Stimulated activated CD4-positive, alpha-beta T cell treated with anti-CD3 and anti-CD28 coated beads, Interleukin-1b, Interleukin-23, amount 100 ng/mL, for 1 hour (primary cell): ENCODE results near the gene UBASH3B.
"Not testable (repeated sequence)": the region's sequence is repeated elsewhere in the genome, so short reads cannot be mapped to it uniquely, and the experiment has no call there.

Experiments
- DNase-seq, 2 donors: peaks; one replicate each; pipeline ENCODE4 v3.0.0-alpha.2; 2020; ENCODE audit warnings: low read depth in 2 of 2

UBASH3B gene, protein sequence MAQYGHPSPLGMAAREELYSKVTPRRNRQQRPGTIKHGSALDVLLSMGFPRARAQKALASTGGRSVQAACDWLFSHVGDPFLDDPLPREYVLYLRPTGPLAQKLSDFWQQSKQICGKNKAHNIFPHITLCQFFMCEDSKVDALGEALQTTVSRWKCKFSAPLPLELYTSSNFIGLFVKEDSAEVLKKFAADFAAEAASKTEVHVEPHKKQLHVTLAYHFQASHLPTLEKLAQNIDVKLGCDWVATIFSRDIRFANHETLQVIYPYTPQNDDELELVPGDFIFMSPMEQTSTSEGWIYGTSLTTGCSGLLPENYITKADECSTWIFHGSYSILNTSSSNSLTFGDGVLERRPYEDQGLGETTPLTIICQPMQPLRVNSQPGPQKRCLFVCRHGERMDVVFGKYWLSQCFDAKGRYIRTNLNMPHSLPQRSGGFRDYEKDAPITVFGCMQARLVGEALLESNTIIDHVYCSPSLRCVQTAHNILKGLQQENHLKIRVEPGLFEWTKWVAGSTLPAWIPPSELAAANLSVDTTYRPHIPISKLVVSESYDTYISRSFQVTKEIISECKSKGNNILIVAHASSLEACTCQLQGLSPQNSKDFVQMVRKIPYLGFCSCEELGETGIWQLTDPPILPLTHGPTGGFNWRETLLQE

DNA sequence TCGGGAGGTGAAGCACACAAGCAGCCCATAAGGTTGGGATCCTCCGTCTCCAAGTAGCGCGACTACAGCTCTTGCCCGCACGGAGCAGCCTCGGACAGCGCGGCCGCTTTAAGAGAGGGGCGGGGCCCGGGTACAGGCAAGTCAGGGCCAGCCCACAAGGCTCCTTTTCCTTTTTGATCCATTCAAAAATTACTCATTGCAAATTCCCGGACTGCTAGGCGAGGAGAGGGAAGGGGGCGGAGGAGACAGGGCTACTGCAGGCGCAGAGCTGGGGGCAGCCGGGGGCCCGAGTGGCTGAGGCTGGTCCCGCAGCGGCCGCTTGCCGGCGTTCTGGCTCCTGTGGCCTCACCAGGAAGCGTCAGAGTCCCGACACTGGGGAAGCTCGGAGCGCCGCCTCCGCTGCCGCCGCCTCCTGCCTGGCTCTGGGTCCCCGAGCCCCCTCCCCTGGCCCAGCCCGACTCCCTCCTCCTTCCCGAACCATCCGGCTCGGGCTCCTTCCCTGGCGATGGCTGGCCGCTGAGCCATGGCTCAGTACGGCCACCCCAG, at the start of gene UBASH3B:
Gene UBASH3B, plus strand, starts transcription at position 196 of the 546 bp plus-strand sequence. Its CDS starts 328 bp downstream, at position 524.
- peak in 1 of 2 donors; percentile 37 for DNase-seq

GRCh38 chr11:122607162-122607561, 48.4 kb upstream of the UBASH3B start:
- not testable (repeated sequence) for DNase-seq

DNA sequence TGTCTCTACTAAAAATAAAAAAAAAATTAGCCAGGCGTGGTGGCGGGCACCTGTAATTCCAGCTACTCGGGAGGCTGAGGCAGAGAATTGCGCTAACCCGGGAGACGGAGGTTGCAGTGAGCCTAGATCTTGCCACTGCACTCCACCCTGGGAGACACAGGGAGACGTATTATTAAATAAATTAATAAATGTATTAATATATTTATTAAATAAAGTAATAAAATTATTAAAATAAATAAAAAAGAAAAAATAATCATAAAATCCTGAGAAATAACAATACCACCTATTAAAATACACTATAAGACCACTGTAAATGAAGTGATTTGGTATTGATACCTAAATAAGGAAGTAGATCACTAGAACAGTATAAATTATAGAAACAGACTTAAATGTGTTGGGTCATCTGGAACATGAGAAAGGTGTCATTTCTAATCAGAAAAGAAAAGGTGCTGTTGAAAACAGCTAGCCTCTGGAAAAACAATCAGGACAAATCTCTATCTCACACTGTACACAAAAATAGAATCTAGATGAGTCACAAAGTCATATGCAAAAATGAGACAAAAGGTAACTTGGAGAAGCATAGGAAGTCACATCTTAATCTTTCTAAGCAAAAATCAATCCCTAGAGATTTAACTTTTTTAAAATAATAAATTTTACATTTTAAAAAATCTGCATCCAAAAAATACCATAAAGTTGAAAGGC, 43.2 kb upstream of the UBASH3B start:
- DNase-seq: no peak

GRCh38 chr11:122616718-122617117, 38.8 kb upstream of the UBASH3B start:
- no peak for DNase-seq

- DNase-seq: no peak
Measured at GRCh38 chr11:122617297-122617696, 38.2 kb upstream of the UBASH3B start.

- DNase-seq: no peak
Measured at GRCh38 chr11:122617926-122618325, 37.6 kb upstream of the UBASH3B start.

- no peak for DNase-seq
Measured at GRCh38 chr11:122618927-122619326, 36.6 kb upstream of the UBASH3B start.

DNA sequence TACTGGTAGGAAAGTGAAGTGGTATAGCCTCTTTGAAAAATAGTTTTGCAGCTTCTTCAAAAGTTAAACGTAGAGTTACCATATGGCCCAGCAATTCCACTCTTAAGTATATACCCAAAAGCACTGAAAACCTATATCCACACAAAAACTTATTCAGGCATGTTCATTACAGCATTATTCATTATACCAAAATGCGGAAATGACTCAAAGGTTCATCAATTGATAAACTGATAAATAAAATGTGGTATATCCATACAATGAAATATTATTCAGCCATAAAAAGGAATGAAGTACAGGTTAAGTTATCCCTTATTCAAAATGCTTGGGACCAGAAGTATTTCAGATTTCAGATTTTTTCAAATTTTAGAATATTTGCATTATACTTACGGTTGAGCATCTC, 35.8 kb upstream of the UBASH3B start:
- no peak for DNase-seq

DNA sequence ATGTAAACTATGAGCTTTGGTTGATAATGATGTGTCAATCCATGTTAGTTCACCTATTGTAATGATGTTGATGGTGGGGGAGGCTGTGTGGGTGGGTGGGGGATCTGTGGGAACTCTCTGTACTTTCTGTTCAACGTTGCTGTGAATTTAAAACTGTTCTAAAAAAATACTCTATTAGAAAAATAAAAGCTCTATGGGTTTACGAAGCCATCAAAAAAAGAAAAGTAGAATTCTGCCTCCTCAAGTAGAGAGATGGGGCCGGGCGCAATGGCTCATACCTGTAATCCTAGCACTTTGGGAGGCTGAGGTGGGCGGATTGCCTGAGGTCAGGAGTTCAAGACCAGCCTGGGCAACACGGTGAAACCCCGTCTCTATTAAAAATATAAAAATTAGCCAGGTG, 30.0 kb upstream of the UBASH3B start:
- DNase-seq: not testable (repeated sequence)

DNA sequence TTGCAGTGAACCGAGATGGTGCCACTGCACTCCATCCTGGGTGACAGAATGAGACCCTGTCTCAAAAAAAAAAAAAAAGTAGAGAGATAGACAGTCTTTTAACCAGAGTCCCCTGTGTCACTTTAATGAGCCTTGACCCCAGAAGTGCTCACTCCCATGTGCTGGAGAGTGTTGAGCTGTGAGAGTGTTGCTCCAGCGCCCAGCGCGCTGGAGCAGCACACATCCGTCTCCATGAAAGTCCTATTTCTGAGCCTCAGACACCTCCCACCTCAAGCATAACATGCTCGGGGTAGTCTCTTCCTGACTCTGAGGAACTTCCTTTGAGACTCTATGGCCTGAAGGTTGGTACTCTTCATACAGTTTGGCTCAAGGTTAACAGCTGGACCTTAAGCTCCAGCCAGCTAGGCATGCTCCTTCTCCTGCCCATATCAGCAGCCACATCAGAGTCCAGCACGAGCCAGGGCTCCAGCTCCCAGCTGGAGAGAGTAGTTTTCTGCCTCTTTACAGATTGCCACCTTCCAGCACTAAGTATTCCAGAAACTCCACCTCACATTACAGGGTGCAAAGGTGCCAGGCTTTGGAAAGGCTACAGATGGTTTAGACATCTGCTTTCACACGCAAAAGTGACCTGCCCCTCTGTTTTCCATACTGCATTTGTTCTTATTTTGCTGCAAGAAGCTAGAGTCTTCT, 29.4 kb upstream of the UBASH3B start:
- no peak for DNase-seq

DNA sequence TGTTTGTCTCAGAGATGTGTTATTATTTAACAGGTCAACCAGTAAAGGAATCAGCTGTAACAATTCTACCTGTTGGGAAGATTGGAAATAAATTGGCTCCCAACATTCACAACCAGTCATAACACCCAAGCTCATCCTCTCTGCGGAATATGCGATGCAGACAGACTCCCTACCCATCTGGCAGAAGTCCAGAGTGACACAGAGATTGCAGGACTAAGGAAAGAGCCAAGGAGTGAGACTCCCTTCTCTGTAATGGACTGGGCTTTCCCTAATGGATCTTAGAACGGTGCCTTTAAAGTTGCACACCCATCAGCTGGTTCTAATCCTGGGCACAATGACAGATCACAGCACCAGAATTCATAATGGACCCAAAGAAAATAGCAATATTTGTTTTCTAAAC, 27.8 kb upstream of the UBASH3B start:
- no peak for DNase-seq

DNA sequence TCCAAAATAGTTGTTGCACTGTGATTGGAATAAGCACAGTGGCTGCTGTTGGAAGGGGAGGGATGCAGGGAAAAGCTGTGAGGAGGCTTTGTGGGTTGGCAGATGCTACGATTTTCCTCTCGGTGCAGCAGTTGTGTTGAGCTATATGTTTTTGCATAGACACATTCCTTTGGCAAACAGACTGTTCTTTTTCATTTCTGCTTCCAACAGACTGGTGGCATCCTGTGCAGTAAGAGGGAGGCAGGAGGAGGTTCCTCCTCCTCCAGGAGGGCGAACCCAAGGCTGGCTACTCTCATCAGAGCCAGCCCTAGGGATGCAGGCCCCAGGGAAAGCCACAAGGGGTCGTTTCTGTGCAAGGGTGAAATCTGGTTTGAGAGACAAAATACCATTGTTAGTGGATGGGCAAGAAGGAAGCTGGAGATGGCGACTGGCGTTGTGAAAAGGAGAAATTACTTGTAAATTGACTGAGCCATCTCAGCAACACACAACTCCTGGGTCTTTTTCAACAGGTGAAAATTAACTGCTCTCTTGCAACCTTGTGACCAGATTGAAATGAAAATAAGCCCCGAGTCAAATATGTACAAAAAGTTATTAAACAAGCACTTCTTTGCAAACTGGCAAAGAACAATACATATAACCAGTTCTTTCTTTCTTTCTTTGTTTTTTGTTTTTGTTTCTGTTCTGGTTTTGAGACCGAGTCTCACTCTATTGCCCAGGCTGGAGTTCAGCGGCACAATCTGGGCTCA, 26.5 kb upstream of the UBASH3B start:
- DNase-seq: peak; percentile 30 to 32

- no peak for DNase-seq
Measured at GRCh38 chr11:122632181-122632824, 23.2 kb upstream of the UBASH3B start.

GRCh38 chr11:122633219-122633829, 22.2 kb upstream of the UBASH3B start:
- DNase-seq: no peak

DNA sequence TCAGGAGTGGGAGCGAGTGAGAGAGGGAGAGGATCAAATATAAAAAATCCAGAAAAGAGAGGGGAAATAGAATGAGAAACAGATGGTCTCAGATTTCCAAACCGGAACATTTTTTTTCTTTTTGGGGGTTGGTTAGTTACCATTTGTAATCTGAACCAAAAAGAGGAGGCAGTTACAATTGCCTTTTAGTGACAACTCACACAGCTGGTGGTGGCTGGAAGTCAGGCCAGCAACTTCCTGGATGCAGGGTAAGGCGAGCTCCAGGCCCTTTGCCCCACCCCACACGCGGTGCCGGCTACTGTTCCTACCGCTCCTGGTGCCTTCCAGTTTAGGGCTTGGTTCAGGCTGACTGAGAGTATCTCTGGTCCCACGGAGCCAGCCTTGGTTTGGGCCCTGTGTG, 21.0 kb upstream of the UBASH3B start:
- no peak for DNase-seq

GRCh38 chr11:122637541-122637940, 18.0 kb upstream of the UBASH3B start:
- DNase-seq: no peak

GRCh38 chr11:122642472-122642922, 13.0 kb upstream of the UBASH3B start:
- no peak for DNase-seq

DNA sequence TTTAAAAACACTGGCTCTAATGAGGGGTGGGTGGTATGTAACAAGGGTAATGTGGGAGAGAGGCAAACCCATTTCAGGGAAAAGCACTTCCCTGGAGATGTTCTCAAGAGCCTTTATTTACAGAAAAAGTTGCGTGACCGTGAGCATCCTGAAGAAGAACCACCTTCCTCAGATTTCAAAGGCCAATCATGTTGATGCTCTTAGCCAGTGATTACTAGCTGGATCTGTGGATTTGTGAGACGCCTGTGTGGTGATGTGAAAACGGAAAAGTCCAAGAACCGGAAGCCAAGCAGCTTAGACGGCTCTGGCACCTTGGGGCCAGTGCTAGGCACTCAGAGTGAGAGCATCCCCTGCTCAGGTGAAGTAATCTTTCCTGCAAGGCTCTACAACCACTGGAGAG, 12.6 kb upstream of the UBASH3B start:
- no peak for DNase-seq

- no peak for DNase-seq
Measured at GRCh38 chr11:122645847-122646246, 9.7 kb upstream of the UBASH3B start.
